A673 (cell line): ENCODE data around the gene ASTN2. TPM values are rescaled to one million over a fixed set of nuclear protein-coding genes. Genes with fewer than 3 reads are reported as not detected.

Experiments
- BruUV-seq: library from RNA; stranded (reverse); fragments of 400-500 nt; replicated peaks from 2 replicates; lab custom pipeline; 2021; lab: Mats Ljungman, UMichigan
- CTCF ChIA-PET: fragments of 300-600 bp; sonication (Branson Sonifier 250); formaldehyde crosslinking; loops from one replicate; lab custom pipeline; 2022; ENCODE audit warnings: antibody characterized with exemption; lab: Charles Lee
- POLR2A ChIA-PET: fragments of 300-600 bp; sonication (Branson Sonifier 250); formaldehyde crosslinking; loops from one replicate; lab custom pipeline; 2022; ENCODE audit warnings: antibody characterized with exemption; ENCODE audit not compliant: low non-redundant PET; lab: Charles Lee
- DNase-seq: peaks from one replicate; pipeline ENCODE4 v3.0.0-alpha.2; 2015; ENCODE audit warnings: low spot score
- H3K27ac ChIP-seq: fragments of 200-600 bp; sonication (generic); 2 replicates; pipeline ENCODE4 v1.5.1; 2016; ENCODE audit warnings: mixed run types, low read depth, mild to moderate bottlenecking, mixed read lengths, antibody characterized with exemption, low read length; ENCODE audit not compliant: poor library complexity, severe bottlenecking
- H3K27me3 ChIP-seq: fragments of 200-600 bp; sonication (generic); replicated peaks from 2 replicates; pipeline ENCODE4 v1.6.1; 2017; ENCODE audit warnings: mixed run types, low read depth, mild to moderate bottlenecking, mixed read lengths, antibody characterized with exemption, low read length; ENCODE audit not compliant: insufficient read depth, poor library complexity
- H3K36me3 ChIP-seq: fragments of 200-600 bp; sonication (generic); 2 replicates; pipeline ENCODE4 v1.6.1; 2016; ENCODE audit warnings: mixed run types, mild to moderate bottlenecking, mixed read lengths, antibody characterized with exemption, low read length; ENCODE audit not compliant: insufficient read depth, poor library complexity, severe bottlenecking
- H3K4me1 ChIP-seq: fragments of 200-600 bp; sonication (generic); 2 replicates; pipeline ENCODE4 v1.6.1; 2017; ENCODE audit warnings: mixed run types, mild to moderate bottlenecking, mixed read lengths, antibody characterized with exemption, low read length; ENCODE audit not compliant: insufficient read depth, poor library complexity, severe bottlenecking
- H3K4me3 ChIP-seq: fragments of 200-600 bp; sonication (generic); 2 replicates; pipeline ENCODE4 v1.5.1; 2016; ENCODE audit warnings: low read depth, mixed run types, mild to moderate bottlenecking, mixed read lengths, low read length; ENCODE audit not compliant: poor library complexity, severe bottlenecking
- H3K9me3 ChIP-seq: fragments of 200-600 bp; sonication (generic); 2 replicates; pipeline ENCODE4 v1.6.1; 2016; ENCODE audit warnings: mixed run types, low read depth, mild to moderate bottlenecking, mixed read lengths, antibody characterized with exemption, low read length; ENCODE audit not compliant: poor library complexity, severe bottlenecking
- CTCF ChIP-seq: fragments of 300-800, 200-600 bp; sonication (generic); conservative IDR thresholded peaks from 2 replicates; pipeline ENCODE4 v1.5.1; 2017; ENCODE audit warnings: low read depth, mild to moderate bottlenecking, antibody characterized with exemption, low read length, moderate library complexity, mixed read lengths
- EZH2 ChIP-seq: fragments of 200-600 bp; sonication (generic); IDR thresholded peaks from 2 replicates; pipeline ENCODE4 v1.6.1; 2017; ENCODE audit warnings: borderline replicate concordance, low read depth, mild to moderate bottlenecking, mixed read lengths, antibody characterized with exemption, low read length; ENCODE audit not compliant: poor library complexity, severe bottlenecking
- intact Hi-C: fragments of 100-400 bp; cut with micrococcal nuclease; formaldehyde crosslinking; loops from one replicate; pipeline ENCODE4 v1.10.0; 2022; ENCODE audit not compliant: unreplicated experiment
- total RNA-seq: library from RNA; stranded (reverse); gene quantifications from 2 replicates; pipeline ENCODE4 v1.2.3, GENCODE V29; 2021

Gene ASTN2
- total RNA-seq, 1 experiment from 2014 or later: 3.4 TPM

- ChIA-PET CTCF (no interaction called here), POLR2A (no interaction called here)
- Histone ChIP-seq H3K27me3 (peaks cover 6% of the 10 kb centered on the region), H3K4me3 (no peak overlapping the region), H3K9me3 (no peaks in the 10 kb centered on the region), H3K4me1 (no peaks in the 10 kb centered on the region), H3K27ac (no peak overlapping the region), H3K36me3 (no peaks in the 10 kb centered on the region)
- DNase-seq: no peak
- intact Hi-C loops: no loop called here
- TF ChIP-seq EZH2 (no peak), CTCF (no peak)
- BruUV-seq: no TSS peak
Measured at GRCh38 chr9:117394655-117395054, 20.2 kb downstream of the ASTN2 start.

DNA sequence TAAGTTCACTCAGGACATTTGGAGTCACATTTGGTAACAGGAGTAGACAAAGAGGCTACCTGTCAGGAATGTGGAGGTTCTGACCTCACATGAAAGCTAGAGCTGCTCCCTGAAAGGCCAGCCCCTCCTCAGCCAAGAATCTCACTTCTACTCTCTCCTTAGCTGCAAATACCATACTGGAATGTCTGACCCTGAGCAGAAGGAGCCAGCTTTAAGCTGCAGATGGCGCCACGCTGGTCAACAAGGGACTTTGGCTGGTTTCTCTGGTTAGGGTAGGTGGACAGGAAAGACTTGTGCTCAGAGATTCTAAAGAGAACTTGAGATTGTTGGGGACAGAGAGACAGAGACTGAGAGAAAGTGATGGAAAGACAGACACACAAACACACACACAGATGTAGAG lies 21.9 kb downstream of the ASTN2 start:
- H3K27me3 ChIP-seq: peaks cover 6% of the 10 kb centered on the region
- POLR2A ChIA-PET: no interaction called here
- no TSS peak for BruUV-seq
- H3K27ac ChIP-seq: no peak overlapping the region
- intact Hi-C loops: no loop called here
- no peaks in the 10 kb centered on the region for H3K9me3 ChIP-seq
- DNase-seq: no peak
- no peaks in the 10 kb centered on the region for H3K36me3 ChIP-seq
- CTCF ChIA-PET: no interaction called here
- H3K4me1 ChIP-seq: no peaks in the 10 kb centered on the region
- TF ChIP-seq CTCF (no peak), EZH2 (no peak)
- no peak overlapping the region for H3K4me3 ChIP-seq

DNA sequence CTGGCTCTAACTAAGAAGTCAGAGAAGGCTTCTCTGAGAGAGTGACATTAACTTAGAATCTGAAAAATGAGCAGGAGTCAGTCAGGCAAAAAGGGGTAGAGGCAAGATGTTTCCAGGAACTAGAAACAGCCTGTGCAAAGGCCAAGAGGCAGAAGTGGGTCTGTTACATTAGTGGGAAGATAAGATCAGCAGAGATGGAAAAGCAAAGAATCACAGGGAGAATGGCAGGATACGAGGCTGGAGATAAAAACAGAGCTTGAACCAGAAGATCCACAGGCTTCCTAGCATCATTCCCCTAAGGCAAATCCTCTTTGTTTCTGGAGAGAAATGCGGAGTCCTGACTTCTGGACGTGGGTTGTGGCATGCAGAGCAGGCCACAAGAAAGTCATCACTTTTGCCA lies 27.4 kb downstream of the ASTN2 start:
- Histone ChIP-seq H3K9me3 (no peaks in the 10 kb centered on the region), H3K27me3 (no peaks in the 10 kb centered on the region), H3K36me3 (no peaks in the 10 kb centered on the region), H3K4me3 (no peak overlapping the region), H3K4me1 (no peaks in the 10 kb centered on the region), H3K27ac (no peak overlapping the region)
- CTCF ChIA-PET: no interaction called here
- no TSS peak for BruUV-seq
- intact Hi-C loops: no loop called here
- POLR2A ChIA-PET: no interaction called here
- no peak for TF ChIP-seq CTCF
- TF ChIP-seq EZH2: no peak
- DNase-seq: no peak
